BLaER1 (cell line): ENCODE results near the gene TFAP2B.

Experiments used
- H3K27ac ChIP-seq: shearing (Covaris generic); formaldehyde crosslinking; 2 replicates; pipeline ENCODE4 v1.8.1; 2022
- H3K27me3 ChIP-seq: shearing (Covaris generic); formaldehyde crosslinking; 2 replicates; pipeline ENCODE4 v1.8.1; 2022
- H3K36me3 ChIP-seq: shearing (Covaris generic); formaldehyde crosslinking; 2 replicates; pipeline ENCODE4 v1.8.1; 2022
- H3K4me1 ChIP-seq: shearing (Covaris generic); formaldehyde crosslinking; 2 replicates; pipeline ENCODE4 v1.8.1; 2022
- H3K4me2 ChIP-seq: shearing (Covaris generic); formaldehyde crosslinking; 2 replicates; pipeline ENCODE4 v1.8.1; 2022
- H3K4me3 ChIP-seq: shearing (Covaris generic); formaldehyde crosslinking; 2 replicates; pipeline ENCODE4 v1.8.1; 2022
- H3K9ac ChIP-seq: shearing (Covaris generic); formaldehyde crosslinking; 2 replicates; pipeline ENCODE4 v1.8.1; 2022
- H3K9me3 ChIP-seq: shearing (Covaris generic); formaldehyde crosslinking; 2 replicates; pipeline ENCODE4 v1.8.1; 2022
- H4K20me1 ChIP-seq: shearing (Covaris generic); formaldehyde crosslinking; 2 replicates; pipeline ENCODE4 v1.8.1; 2022
- Cebpa-rat ChIP-seq: shearing (Covaris generic); IDR thresholded peaks from 2 replicates; pipeline ENCODE4 v1.8.1; 2022

The TFAP2B gene

GRCh38 chr6:50816115-50816675 lies 2.5 kb upstream of the TFAP2B start:
- Histone ChIP-seq H3K27ac (no peak overlapping the region), H3K9ac (no peak overlapping the region), H3K27me3 (peaks cover 43% of the 10 kb centered on the region)

GRCh38 chr6:50816947-50817645 lies 1.6 kb upstream of the TFAP2B start:
- Histone ChIP-seq H4K20me1 (no peaks in the 10 kb centered on the region), H3K9me3 (peaks cover 14% of the 10 kb centered on the region), H3K4me1 (no peaks in the 10 kb centered on the region), H3K27me3 (peaks cover 52% of the 10 kb centered on the region), H3K4me3 (no peak overlapping the region), H3K36me3 (no peaks in the 10 kb centered on the region), H3K9ac (no peak overlapping the region), H3K27ac (no peak overlapping the region), H3K4me2 (no peak overlapping the region)
- TF ChIP-seq Cebpa-rat, result no peak

More at GRCh38 chr6:50816115-50816675, 2.5 kb upstream of the TFAP2B start:
- H3K4me2 ChIP-seq, result peak overlapping the region; percentile 68
- no peaks in the 10 kb centered on the region for H3K36me3 ChIP-seq
- no peak for TF ChIP-seq Cebpa-rat
- peaks cover 14% of the 10 kb centered on the region for H3K9me3 ChIP-seq
- peak overlapping the region; percentile 57 for H3K4me3 ChIP-seq
- no peaks in the 10 kb centered on the region for H3K4me1 ChIP-seq
- H4K20me1 ChIP-seq, result no peaks in the 10 kb centered on the region

- Histone ChIP-seq H4K20me1 (no peaks in the 10 kb centered on the region), H3K27ac (no peak overlapping the region), H3K27me3 (peaks cover 57% of the 10 kb centered on the region), H3K4me2 (no peak overlapping the region), H3K4me3 (no peak overlapping the region), H3K9ac (no peak overlapping the region), H3K4me1 (no peaks in the 10 kb centered on the region), H3K9me3 (peaks cover 14% of the 10 kb centered on the region), H3K36me3 (no peaks in the 10 kb centered on the region)
- TF ChIP-seq Cebpa-rat, result no peak
Measured at GRCh38 chr6:50817646-50817950, 1.1 kb upstream of the TFAP2B start.

GRCh38 chr6:50818020-50818419 lies 651 bp upstream of the TFAP2B start:
- no peak for TF ChIP-seq Cebpa-rat
- H3K9me3 ChIP-seq, result peaks cover 14% of the 10 kb centered on the region
- no peak overlapping the region for H3K4me3 ChIP-seq
- H3K4me1 ChIP-seq, result no peaks in the 10 kb centered on the region
- H3K4me2 ChIP-seq, result no peak overlapping the region
- H3K36me3 ChIP-seq, result no peaks in the 10 kb centered on the region
- no peak overlapping the region for H3K9ac ChIP-seq
- no peaks in the 10 kb centered on the region for H4K20me1 ChIP-seq
- H3K27ac ChIP-seq, result no peak overlapping the region
- H3K27me3 ChIP-seq, result peaks cover 62% of the 10 kb centered on the region

GRCh38 chr6:50819466-50819903 lies 814 bp downstream of the TFAP2B start:
- H3K27ac ChIP-seq, result no peak overlapping the region

GRCh38 chr6:50819904-50820868 lies 1.5 kb downstream of the TFAP2B start:
- H3K9ac ChIP-seq, result no peak overlapping the region
- no peak for TF ChIP-seq Cebpa-rat
- no peaks in the 10 kb centered on the region for H3K4me1 ChIP-seq
- no peaks in the 10 kb centered on the region for H4K20me1 ChIP-seq
- H3K4me2 ChIP-seq, result no peak overlapping the region
- peaks cover 21% of the 10 kb centered on the region for H3K9me3 ChIP-seq
- no peak overlapping the region; the same call in 1 of the 2 replicates for H3K4me3 ChIP-seq
- no peak overlapping the region for H3K27ac ChIP-seq
- no peaks in the 10 kb centered on the region for H3K36me3 ChIP-seq
- peaks cover 83% of the 10 kb centered on the region for H3K27me3 ChIP-seq

More at GRCh38 chr6:50819466-50819903, 814 bp downstream of the TFAP2B start:
- H3K4me1 ChIP-seq, result no peaks in the 10 kb centered on the region
- no peaks in the 10 kb centered on the region for H4K20me1 ChIP-seq
- peaks cover 21% of the 10 kb centered on the region for H3K9me3 ChIP-seq
- H3K9ac ChIP-seq, result no peak overlapping the region
- no peak for TF ChIP-seq Cebpa-rat
- H3K4me2 ChIP-seq, result no peak overlapping the region
- no peak overlapping the region for H3K4me3 ChIP-seq
- no peaks in the 10 kb centered on the region for H3K36me3 ChIP-seq
- peaks cover 76% of the 10 kb centered on the region for H3K27me3 ChIP-seq

- Histone ChIP-seq H3K4me1 (no peaks in the 10 kb centered on the region), H4K20me1 (no peaks in the 10 kb centered on the region), H3K9me3 (peaks cover 24% of the 10 kb centered on the region), H3K36me3 (no peaks in the 10 kb centered on the region), H3K27me3 (peaks cover 90% of the 10 kb centered on the region), H3K27ac (no peak overlapping the region), H3K4me2 (no peak overlapping the region), H3K9ac (no peak overlapping the region), H3K4me3 (no peak overlapping the region)
- no peak for TF ChIP-seq Cebpa-rat
Measured at GRCh38 chr6:50820869-50821264, 2.2 kb downstream of the TFAP2B start.

- H3K27me3 ChIP-seq, result peaks cover 97% of the 10 kb centered on the region
- TF ChIP-seq Cebpa-rat, result no peak
- peaks cover 26% of the 10 kb centered on the region for H3K9me3 ChIP-seq
- no peaks in the 10 kb centered on the region for H4K20me1 ChIP-seq
- no peak overlapping the region for H3K4me3 ChIP-seq
- H3K9ac ChIP-seq, result no peak overlapping the region
- H3K4me2 ChIP-seq, result no peak overlapping the region
- H3K27ac ChIP-seq, result no peak overlapping the region
- H3K36me3 ChIP-seq, result no peaks in the 10 kb centered on the region
- no peaks in the 10 kb centered on the region for H3K4me1 ChIP-seq
Measured at GRCh38 chr6:50821441-50822077, 2.9 kb downstream of the TFAP2B start.

- Histone ChIP-seq H3K27ac (no peak overlapping the region), H3K4me2 (no peak overlapping the region), H3K4me1 (no peaks in the 10 kb centered on the region), H4K20me1 (no peaks in the 10 kb centered on the region), H3K36me3 (no peaks in the 10 kb centered on the region), H3K27me3 (peaks cover 98% of the 10 kb centered on the region), H3K9me3 (peaks cover 26% of the 10 kb centered on the region), H3K4me3 (no peak overlapping the region), H3K9ac (no peak overlapping the region)
- TF ChIP-seq Cebpa-rat, result no peak
Measured at GRCh38 chr6:50822078-50822476, 3.4 kb downstream of the TFAP2B start.
